Activated T-cell treated with anti-CD3 and anti-CD28 coated beads, Interleukin-2, amount 50 U/mL, for 4 hours (primary cell): ENCODE data around the gene CFAP20DC. TPM values are rescaled to one million over a fixed set of nuclear protein-coding genes. Genes with fewer than 3 reads are reported as not detected.
"Not testable (repeated sequence)": the region's sequence is repeated elsewhere in the genome, so short reads cannot be mapped to it uniquely, and the experiment has no call there.

ENCODE experiments used
- ATAC-seq, 2 donors: fragments of 200-7000 bp; cut with Tn5 transposase; one replicate each; pipeline ENCODE4 v1.10.0; 2021
- DNase-seq: peaks from one replicate; pipeline ENCODE4 v3.0.0-alpha.2; 2020
- H3K27me3 Mint-ChIP-seq: one replicate; pipeline ENCODE4 v1.8.0; 2021; ENCODE audit warnings: low read depth, mixed read lengths
- H3K36me3 Mint-ChIP-seq: one replicate; pipeline ENCODE4 v1.8.0; 2022; ENCODE audit warnings: mixed read lengths; ENCODE audit not compliant: insufficient read depth
- H3K4me1 Mint-ChIP-seq: one replicate; pipeline ENCODE4 v1.8.0; 2021; ENCODE audit warnings: low read depth, mixed read lengths
- H3K4me3 Mint-ChIP-seq: one replicate; pipeline ENCODE4 v1.8.0; 2021; ENCODE audit warnings: mild to moderate bottlenecking, moderate library complexity, mixed read lengths
- H3K9me3 Mint-ChIP-seq: one replicate; pipeline ENCODE4 v1.8.0; 2021; ENCODE audit warnings: mixed read lengths
- total RNA-seq, 3 donors: library from RNA; stranded (reverse); gene quantifications; one replicate each; pipeline ENCODE4 v1.2.1, GENCODE V29; 2021

CFAP20DC gene
- total RNA-seq, 3 donors from 2014 or later: 0.16 to 0.38 (median 0.20) TPM

GRCh38 chr3:58999774-59000160 lies 50.1 kb downstream of the CFAP20DC start:
- no peaks in the 10 kb centered on the region for H3K9me3 Mint-ChIP-seq
- no peaks in the 10 kb centered on the region for H3K4me1 Mint-ChIP-seq
- peaks cover 5% of the 10 kb centered on the region for H3K27me3 Mint-ChIP-seq
- H3K36me3 Mint-ChIP-seq: no peaks in the 10 kb centered on the region
- ATAC-seq: no peak
- DNase-seq: no peak
- H3K4me3 Mint-ChIP-seq: no peak overlapping the region

DNA sequence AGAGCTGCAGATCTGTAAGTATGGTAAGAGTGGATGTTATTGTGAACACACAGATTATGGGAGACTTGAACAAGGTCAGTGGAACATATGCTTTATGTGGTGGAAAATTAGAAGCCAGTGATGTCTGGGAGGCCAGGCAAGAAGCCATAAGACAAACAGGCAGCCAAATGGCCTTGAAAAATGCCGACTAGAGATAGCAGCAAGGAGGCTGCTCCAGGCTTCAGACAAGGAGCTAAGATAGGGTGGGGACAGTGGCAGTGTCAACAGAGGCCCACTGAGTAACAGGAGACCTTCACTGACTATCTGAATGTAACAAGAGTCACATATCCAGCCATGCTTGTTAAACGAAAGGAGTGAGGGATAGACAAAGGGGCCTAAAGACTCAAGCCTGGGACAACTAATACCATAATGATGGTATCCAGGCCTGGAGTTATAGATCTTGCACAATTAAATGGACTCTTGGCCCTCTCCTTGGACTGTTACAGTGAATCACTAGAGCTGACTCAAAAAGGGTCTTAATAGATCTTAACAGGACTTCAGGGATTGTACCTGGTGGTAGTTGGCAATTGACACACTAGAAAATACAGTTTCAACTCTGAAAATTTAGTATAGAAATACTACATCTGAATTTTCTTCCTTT lies 50.6 kb downstream of the CFAP20DC start:
- H3K36me3 Mint-ChIP-seq: no peaks in the 10 kb centered on the region
- ATAC-seq (no peak), DNase-seq (no peak)
- no peaks in the 10 kb centered on the region for H3K9me3 Mint-ChIP-seq
- no peak overlapping the region for H3K4me3 Mint-ChIP-seq
- no peaks in the 10 kb centered on the region for H3K4me1 Mint-ChIP-seq
- peaks cover 5% of the 10 kb centered on the region for H3K27me3 Mint-ChIP-seq

- Mint-ChIP-seq H3K27me3 (peaks cover 5% of the 10 kb centered on the region), H3K4me3 (no peak overlapping the region), H3K4me1 (no peaks in the 10 kb centered on the region), H3K9me3 (no peaks in the 10 kb centered on the region), H3K36me3 (no peaks in the 10 kb centered on the region)
- ATAC-seq (peak; percentile 89 to 95), DNase-seq (no peak)
Observed at GRCh38 chr3:58998476-58999117, 51.2 kb downstream of the CFAP20DC start.

DNA sequence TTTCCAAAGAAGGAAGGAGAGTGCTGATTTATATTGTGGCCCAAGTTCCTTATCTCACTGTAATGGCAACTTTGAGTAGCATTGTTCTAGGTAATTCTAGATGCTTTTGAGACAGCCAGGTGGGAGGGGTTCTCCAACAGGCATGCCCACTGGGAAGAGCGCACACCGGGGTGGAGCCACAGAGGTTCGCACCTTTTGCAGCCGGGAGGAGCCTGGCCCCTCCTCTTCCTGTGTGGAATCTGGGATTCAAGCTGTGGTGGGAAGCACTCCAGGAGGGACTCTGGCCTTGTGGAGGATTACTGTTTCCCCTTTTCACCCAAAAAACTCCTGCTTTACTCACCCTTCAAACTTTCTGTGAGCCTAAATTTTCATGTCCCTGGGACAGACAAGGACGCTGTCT lies 53.1 kb downstream of the CFAP20DC start:
- no peak for DNase-seq
- no peak for ATAC-seq
- no peak overlapping the region for H3K4me3 Mint-ChIP-seq
- H3K27me3 Mint-ChIP-seq: peaks cover 5% of the 10 kb centered on the region
- no peaks in the 10 kb centered on the region for H3K9me3 Mint-ChIP-seq
- no peaks in the 10 kb centered on the region for H3K36me3 Mint-ChIP-seq
- no peaks in the 10 kb centered on the region for H3K4me1 Mint-ChIP-seq

- H3K27me3 Mint-ChIP-seq: no peaks in the 10 kb centered on the region
- ATAC-seq (no peak), DNase-seq (no peak)
- H3K4me3 Mint-ChIP-seq: no peak overlapping the region
- H3K9me3 Mint-ChIP-seq: no peaks in the 10 kb centered on the region
- no peaks in the 10 kb centered on the region for H3K36me3 Mint-ChIP-seq
- no peaks in the 10 kb centered on the region for H3K4me1 Mint-ChIP-seq
Observed at GRCh38 chr3:58994746-58995330, 55.0 kb downstream of the CFAP20DC start.

- Mint-ChIP-seq H3K4me1 (no peaks in the 10 kb centered on the region), H3K4me3 (no peak overlapping the region), H3K36me3 (no peaks in the 10 kb centered on the region), H3K27me3 (no peaks in the 10 kb centered on the region), H3K9me3 (no peaks in the 10 kb centered on the region)
- no peak for DNase-seq
- no peak for ATAC-seq
Observed at GRCh38 chr3:58993547-58993946, 56.3 kb downstream of the CFAP20DC start.

GRCh38 chr3:58991623-58992022 lies 58.2 kb downstream of the CFAP20DC start:
- DNase-seq (no peak), ATAC-seq (no peak)
- Mint-ChIP-seq H3K36me3 (no peaks in the 10 kb centered on the region), H3K9me3 (peaks cover 2% of the 10 kb centered on the region), H3K27me3 (no peaks in the 10 kb centered on the region), H3K4me1 (no peaks in the 10 kb centered on the region), H3K4me3 (no peak overlapping the region)

- no peak for ATAC-seq
- DNase-seq: no peak
- Mint-ChIP-seq H3K36me3 (no peaks in the 10 kb centered on the region), H3K4me3 (no peak overlapping the region), H3K27me3 (no peaks in the 10 kb centered on the region), H3K4me1 (no peaks in the 10 kb centered on the region), H3K9me3 (peaks cover 4% of the 10 kb centered on the region)
Observed at GRCh38 chr3:58991026-58991425, 58.8 kb downstream of the CFAP20DC start.

GRCh38 chr3:58989955-58990354 lies 59.9 kb downstream of the CFAP20DC start:
- Mint-ChIP-seq H3K9me3 (peaks cover 4% of the 10 kb centered on the region), H3K4me1 (no peaks in the 10 kb centered on the region), H3K36me3 (no peaks in the 10 kb centered on the region), H3K4me3 (no peak overlapping the region), H3K27me3 (no peaks in the 10 kb centered on the region)
- DNase-seq (no peak), ATAC-seq (no peak)

DNA sequence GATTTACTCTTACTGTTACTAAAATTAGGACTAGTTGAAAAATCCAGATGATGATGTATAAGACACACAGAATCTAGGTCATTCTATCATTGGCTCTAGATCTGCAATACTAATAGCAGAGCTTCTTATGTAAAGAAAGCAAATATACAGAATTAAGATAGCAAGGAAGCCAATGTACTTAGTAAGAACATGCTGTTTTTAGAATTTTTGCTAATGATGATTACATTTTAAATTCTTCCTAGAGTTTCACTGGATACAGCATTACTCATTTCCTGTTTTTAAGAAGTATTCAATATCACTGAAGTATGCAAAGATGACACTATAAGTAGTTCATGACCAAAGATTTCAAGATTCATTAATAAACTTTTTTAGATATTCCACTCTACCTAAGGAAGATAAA lies 60.7 kb downstream of the CFAP20DC start:
- no peak overlapping the region for H3K4me3 Mint-ChIP-seq
- no peaks in the 10 kb centered on the region for H3K36me3 Mint-ChIP-seq
- peaks cover 4% of the 10 kb centered on the region for H3K9me3 Mint-ChIP-seq
- ATAC-seq (no peak), DNase-seq (no peak)
- H3K4me1 Mint-ChIP-seq: no peaks in the 10 kb centered on the region
- no peaks in the 10 kb centered on the region for H3K27me3 Mint-ChIP-seq

GRCh38 chr3:58988041-58988440 lies 61.8 kb downstream of the CFAP20DC start:
- DNase-seq (no peak), ATAC-seq (no peak)
- Mint-ChIP-seq H3K4me3 (no peak overlapping the region), H3K27me3 (peaks cover 4% of the 10 kb centered on the region), H3K9me3 (peaks cover 4% of the 10 kb centered on the region), H3K36me3 (no peaks in the 10 kb centered on the region), H3K4me1 (no peaks in the 10 kb centered on the region)

DNA sequence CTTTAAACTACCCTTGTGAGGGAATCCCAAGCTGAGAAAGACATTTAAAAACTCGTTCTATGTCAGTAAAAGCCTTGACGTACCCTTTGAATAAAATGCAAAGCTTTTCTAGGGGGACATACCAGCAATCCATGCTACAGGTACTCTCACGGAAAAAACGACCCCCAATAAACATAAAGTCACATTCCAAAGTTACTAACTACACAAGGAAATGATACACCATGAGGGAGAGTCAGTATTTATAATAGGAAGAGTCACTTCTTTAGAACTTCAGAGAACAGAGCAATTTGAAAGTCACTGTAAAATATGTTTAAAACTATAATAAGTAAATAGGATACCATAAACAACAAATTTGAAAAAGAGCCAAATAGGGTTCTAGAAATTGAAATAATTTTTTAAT lies 63.2 kb downstream of the CFAP20DC start:
- Mint-ChIP-seq H3K27me3 (peaks cover 4% of the 10 kb centered on the region), H3K9me3 (peaks cover 8% of the 10 kb centered on the region), H3K4me3 (no peak overlapping the region), H3K36me3 (no peaks in the 10 kb centered on the region), H3K4me1 (no peaks in the 10 kb centered on the region)
- DNase-seq (no peak), ATAC-seq (no peak)

GRCh38 chr3:58979840-58980239 lies 70.0 kb downstream of the CFAP20DC start:
- DNase-seq (no peak), ATAC-seq (no peak)
- Mint-ChIP-seq H3K4me3 (no peak overlapping the region), H3K9me3 (peaks cover 4% of the 10 kb centered on the region), H3K27me3 (peaks cover 8% of the 10 kb centered on the region), H3K4me1 (no peaks in the 10 kb centered on the region), H3K36me3 (no peaks in the 10 kb centered on the region)

DNA sequence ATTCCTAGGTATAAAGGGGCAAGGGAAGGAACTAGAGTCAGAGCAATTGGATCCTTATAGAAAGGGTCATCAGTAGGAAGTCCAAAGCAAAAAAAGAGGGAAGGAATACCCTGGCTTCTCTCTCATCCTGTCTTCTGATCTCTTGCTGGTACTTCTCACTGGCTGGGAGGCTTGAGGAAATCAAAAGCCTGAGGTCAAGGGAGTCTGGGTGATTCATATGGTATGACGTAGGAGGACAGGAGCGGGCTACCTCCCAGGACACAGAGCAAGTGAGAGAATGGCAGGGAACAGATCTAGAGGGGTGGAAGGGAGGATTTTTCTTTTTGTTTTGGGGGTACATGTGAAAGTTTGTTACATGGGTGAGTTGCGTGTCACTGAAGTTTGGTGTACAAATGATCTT lies 76.0 kb downstream of the CFAP20DC start:
- peaks cover 10% of the 10 kb centered on the region for H3K27me3 Mint-ChIP-seq
- H3K4me1 Mint-ChIP-seq: no peaks in the 10 kb centered on the region
- no peaks in the 10 kb centered on the region for H3K36me3 Mint-ChIP-seq
- DNase-seq (no peak), ATAC-seq (no peak)
- H3K9me3 Mint-ChIP-seq: no peaks in the 10 kb centered on the region
- no peak overlapping the region for H3K4me3 Mint-ChIP-seq

- H3K4me1 Mint-ChIP-seq, H3K9me3 Mint-ChIP-seq, DNase-seq, ATAC-seq, H3K36me3 Mint-ChIP-seq, H3K4me3 Mint-ChIP-seq, H3K27me3 Mint-ChIP-seq: not testable (repeated sequence)
Observed at GRCh38 chr3:58967866-58968265, 82.0 kb downstream of the CFAP20DC start.
